ENCODE data around the gene TMEM91. TPM values are rescaled to one million over a fixed set of nuclear protein-coding genes. Genes with fewer than 3 reads are reported as not detected.
"Not testable (repeated sequence)": the region's sequence is repeated elsewhere in the genome, so short reads cannot be mapped to it uniquely, and the experiment has no call there.

TMEM91 gene
- polyA plus RNA-seq, 1 donor from 2014 or later = 24.4 TPM

- no peaks in the 10 kb centered on the region for H3K36me3 ChIP-seq (ENCODE audit: insufficient read depth, low read length)
- no peak overlapping the region for H2AFZ ChIP-seq (ENCODE audit: low read depth, low read length)
- TF ChIP-seq EP300 (conservative IDR thresholded peaks at IDR 0.05; ENCODE audit: poor library complexity, severe bottlenecking) (no peak), CTCF (IDR thresholded peaks at IDR 0.05; ENCODE audit: poor library complexity, severe bottlenecking) (no peak), REST (IDR thresholded peaks at IDR 0.05; ENCODE audit: borderline replicate concordance) (no peak), POLR2AphosphoS5 (IDR thresholded peaks at IDR 0.05) (no peak), RAD21 (conservative IDR thresholded peaks at IDR 0.05) (no peak), EZH2 (IDR thresholded peaks at IDR 0.05; ENCODE audit: borderline replicate concordance, insufficient read depth, low read length, poor library complexity, severe bottlenecking) (no peak), MXI1 (conservative IDR thresholded peaks at IDR 0.05; ENCODE audit: poor library complexity, severe bottlenecking) (no peak), TAF1 (IDR thresholded peaks at IDR 0.05; ENCODE audit: low read depth) (no peak), SMC3 (conservative IDR thresholded peaks at IDR 0.05; ENCODE audit: poor library complexity) (no peak)
- no peaks in the 10 kb centered on the region for H3K9me2 ChIP-seq (ENCODE audit: insufficient read depth, low read length)
- H3K4me3 ChIP-seq (ENCODE audit: low read length) = no peak overlapping the region
- no peaks in the 10 kb centered on the region for H3K9me3 ChIP-seq (ENCODE audit: low read length)
- no peaks in the 10 kb centered on the region for H3K79me2 ChIP-seq (replicated peaks; ENCODE audit: insufficient read depth, low read length)
- no peaks in the 10 kb centered on the region for H3F3A ChIP-seq (ENCODE audit: insufficient read depth, low read length, poor library complexity, severe bottlenecking)
- no peak overlapping the region for H3K27ac ChIP-seq (ENCODE audit: low read length)
- H3K9ac ChIP-seq (ENCODE audit: low read length) = no peak overlapping the region
- no peaks in the 10 kb centered on the region for H3K27me3 ChIP-seq (ENCODE audit: insufficient read depth, low read depth, low read length)
- no peak overlapping the region for H3K4me2 ChIP-seq (ENCODE audit: low read length)
- H4K20me1 ChIP-seq (ENCODE audit: insufficient read depth) = no peaks in the 10 kb centered on the region
Observed at GRCh38 chr19:41341669-41342490, 34.5 kb upstream of the TMEM91 start.

GRCh38 chr19:41344162-41344561, 32.2 kb upstream of the TMEM91 start:
- Histone ChIP-seq H3K36me3 (ENCODE audit: insufficient read depth, low read length) (no peaks in the 10 kb centered on the region), H4K20me1 (ENCODE audit: insufficient read depth) (no peaks in the 10 kb centered on the region), H2AFZ (ENCODE audit: low read depth, low read length) (no peak overlapping the region), H3K4me2 (ENCODE audit: low read length) (no peak overlapping the region), H3K27me3 (ENCODE audit: insufficient read depth, low read depth, low read length) (no peaks in the 10 kb centered on the region), H3K9ac (ENCODE audit: low read length) (no peak overlapping the region), H3K4me3 (ENCODE audit: low read length) (no peak overlapping the region), H3F3A (ENCODE audit: insufficient read depth, low read length, poor library complexity, severe bottlenecking) (no peaks in the 10 kb centered on the region), H3K79me2 (replicated peaks; ENCODE audit: insufficient read depth, low read length) (no peaks in the 10 kb centered on the region), H3K9me2 (ENCODE audit: insufficient read depth, low read length) (no peaks in the 10 kb centered on the region), H3K27ac (ENCODE audit: low read length) (no peak overlapping the region), H3K9me3 (ENCODE audit: low read length) (no peaks in the 10 kb centered on the region)
- TF ChIP-seq CTCF (IDR thresholded peaks at IDR 0.05; ENCODE audit: poor library complexity, severe bottlenecking) (no peak), EP300 (conservative IDR thresholded peaks at IDR 0.05; ENCODE audit: poor library complexity, severe bottlenecking) (no peak), EZH2 (IDR thresholded peaks at IDR 0.05; ENCODE audit: borderline replicate concordance, insufficient read depth, low read length, poor library complexity, severe bottlenecking) (no peak), RAD21 (conservative IDR thresholded peaks at IDR 0.05) (no peak), REST (IDR thresholded peaks at IDR 0.05; ENCODE audit: borderline replicate concordance) (no peak), TAF1 (IDR thresholded peaks at IDR 0.05; ENCODE audit: low read depth) (no peak), SMC3 (conservative IDR thresholded peaks at IDR 0.05; ENCODE audit: poor library complexity) (no peak), MXI1 (conservative IDR thresholded peaks at IDR 0.05; ENCODE audit: poor library complexity, severe bottlenecking) (no peak), POLR2AphosphoS5 (IDR thresholded peaks at IDR 0.05) (no peak)

GRCh38 chr19:41346916-41347315, 29.4 kb upstream of the TMEM91 start:
- not testable (repeated sequence) for H3F3A ChIP-seq (ENCODE audit: insufficient read depth, low read length, poor library complexity, severe bottlenecking); H2AFZ ChIP-seq (ENCODE audit: low read depth, low read length); H3K9me3 ChIP-seq (ENCODE audit: low read length); H3K36me3 ChIP-seq (ENCODE audit: insufficient read depth, low read length); H3K9ac ChIP-seq (ENCODE audit: low read length); H3K4me3 ChIP-seq (ENCODE audit: low read length); H3K27ac ChIP-seq (ENCODE audit: low read length); H3K79me2 ChIP-seq (replicated peaks; ENCODE audit: insufficient read depth, low read length); H3K9me2 ChIP-seq (ENCODE audit: insufficient read depth, low read length); H3K4me2 ChIP-seq (ENCODE audit: low read length); H4K20me1 ChIP-seq (ENCODE audit: insufficient read depth)
- H3K27me3 ChIP-seq (ENCODE audit: insufficient read depth, low read depth, low read length) = peaks cover 25% of the 10 kb centered on the region

All from neural cell (in vitro differentiated cells).